GM21619 (cell line): ENCODE results near the gene SYNRG.

Experiments used
- ATAC-seq: cut with Tn5 transposase; IDR thresholded peaks from one replicate; pipeline ENCODE4 v1.9.1; 2021; ENCODE audit not compliant: unreplicated experiment

The SYNRG gene

GRCh38 chr17:37476431-37477120 is 132.6 kb downstream of the SYNRG start:
- no peak for ATAC-seq

- ATAC-seq: no peak
These were observed 133.3 kb downstream of the SYNRG start for GRCh38 chr17:37475731-37476420.

DNA sequence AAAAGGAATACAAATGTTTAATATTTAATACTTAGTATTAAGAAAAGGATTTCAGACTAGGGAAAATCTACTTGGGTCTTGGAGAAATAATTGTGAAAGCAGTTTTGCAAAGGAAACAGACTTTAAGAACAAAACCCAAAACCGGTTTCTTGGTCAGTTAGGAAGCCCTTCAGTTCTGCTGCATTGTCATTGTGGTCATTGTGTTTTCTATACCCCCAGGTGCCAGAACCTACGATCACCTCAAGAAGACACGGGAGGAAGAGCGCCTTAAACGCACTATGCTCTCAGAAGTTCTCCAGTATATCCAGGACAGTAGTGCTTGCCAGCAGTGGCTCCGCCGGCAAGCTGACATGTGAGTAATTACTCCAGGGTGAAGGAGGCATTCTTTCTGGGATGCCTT is 139.0 kb downstream of the SYNRG start:
- ATAC-seq: no peak

GRCh38 chr17:37466471-37466870 is 142.7 kb downstream of the SYNRG start:
- no peak for ATAC-seq

GRCh38 chr17:37465069-37465616 is 144.1 kb downstream of the SYNRG start:
- ATAC-seq: no peak
